Measurements from ENCODE around the gene EIF5A. TPM values are rescaled to one million over a fixed set of nuclear protein-coding genes. Genes with fewer than 3 reads are reported as not detected.

EIF5A gene
- total RNA-seq, 2 experiments from 2014 or later: 1,619 to 1,670 TPM

DNA sequence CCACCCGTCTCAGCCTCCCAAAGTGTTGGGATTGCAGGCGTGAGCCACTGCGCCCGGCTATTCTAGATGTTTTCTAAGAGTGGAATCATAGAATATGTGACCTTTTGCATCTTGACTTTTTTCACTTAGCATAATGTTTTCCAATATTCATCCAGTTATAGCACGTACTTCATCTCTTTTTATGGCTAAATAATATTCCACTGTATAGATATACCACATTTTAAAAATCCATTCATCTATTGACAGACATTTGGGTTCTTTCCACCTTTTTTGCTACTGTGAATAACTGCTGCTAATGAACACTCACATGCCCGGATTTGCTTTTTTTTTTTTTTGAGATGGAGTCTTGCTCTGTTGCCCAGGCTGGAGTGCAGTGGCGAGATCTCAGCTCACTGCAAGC is 3.2 kb upstream of the EIF5A start:
- ChIA-PET POLR2A (no interaction called here), CTCF (interaction anchor here (1.0 to 1.2 kb wide), 2 partner anchors 24 to 37 kb away, joined by 3 read pairs; no protein-coding TSS in a partner anchor)

GRCh38 chr17:7307686-7308624 is 527 bp downstream of the EIF5A start:
- ChIA-PET CTCF (no interaction called here), POLR2A (interaction anchor here (0.5 to 2.0 kb wide), 9 partner anchors 22 to 940 kb away, joined by 3 to 12 read pairs (median 5); partner anchors contain the start of genes ACADVL, ACAP1, CTC1 and CTDNEP1)

- CTCF ChIA-PET: interaction anchor here (0.6 to 1.1 kb wide), 2 partner anchors 10 to 13 kb away, joined by 3 to 4 read pairs; no protein-coding TSS in a partner anchor
- POLR2A ChIA-PET: interaction anchor here (0.5 to 2.0 kb wide), 12 partner anchors 21 to 939 kb away, joined by 3 to 12 read pairs (median 4); partner anchors contain the start of genes ACADVL, ACAP1, CTC1 and CTDNEP1
These were observed 1.4 kb downstream of the EIF5A start for GRCh38 chr17:7308625-7309433.

- ChIA-PET CTCF (interaction anchor here (1.1 kb wide), 1 partner anchor 12 kb away, joined by 3 read pairs; no protein-coding TSS in a partner anchor), POLR2A (interaction anchor here (0.5 to 2.0 kb wide), 7 partner anchors 20 to 267 kb away, joined by 3 to 12 read pairs (median 3); partner anchors contain the start of gene ACAP1)
These were observed 2.2 kb downstream of the EIF5A start for GRCh38 chr17:7309628-7310027.

DNA sequence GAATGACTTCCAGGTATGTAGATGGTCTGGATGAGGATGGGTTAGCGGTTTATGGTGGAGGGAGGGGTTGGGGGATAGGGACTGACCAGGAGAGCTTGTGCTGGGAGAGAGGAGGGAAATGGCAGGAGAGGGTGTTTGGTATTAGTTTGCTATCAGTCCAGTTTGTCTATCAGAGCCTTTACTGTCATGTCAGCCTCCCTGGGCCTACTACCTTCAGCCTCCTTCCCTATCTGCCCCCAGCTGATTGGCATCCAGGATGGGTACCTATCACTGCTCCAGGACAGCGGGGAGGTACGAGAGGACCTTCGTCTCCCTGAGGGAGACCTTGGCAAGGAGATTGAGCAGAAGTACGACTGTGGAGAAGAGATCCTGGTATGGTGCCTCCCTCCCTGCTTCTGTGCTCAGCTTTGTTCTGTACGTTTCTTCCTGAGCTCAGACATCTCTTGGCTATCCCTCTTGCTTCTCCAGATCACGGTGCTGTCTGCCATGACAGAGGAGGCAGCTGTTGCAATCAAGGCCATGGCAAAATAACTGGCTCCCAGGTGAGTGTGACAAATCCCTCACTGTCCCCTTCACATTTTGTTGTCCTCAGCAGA is 3.8 kb downstream of the EIF5A start:
- CTCF ChIA-PET: interaction anchor here (1.0 kb wide), 1 partner anchor 26 kb away, joined by 4 read pairs; no protein-coding TSS in a partner anchor
- POLR2A ChIA-PET: interaction anchor here (0.6 kb wide), 1 partner anchor 93 kb away, joined by 4 read pairs; the partner anchor contains the start of gene TMEM256

DNA sequence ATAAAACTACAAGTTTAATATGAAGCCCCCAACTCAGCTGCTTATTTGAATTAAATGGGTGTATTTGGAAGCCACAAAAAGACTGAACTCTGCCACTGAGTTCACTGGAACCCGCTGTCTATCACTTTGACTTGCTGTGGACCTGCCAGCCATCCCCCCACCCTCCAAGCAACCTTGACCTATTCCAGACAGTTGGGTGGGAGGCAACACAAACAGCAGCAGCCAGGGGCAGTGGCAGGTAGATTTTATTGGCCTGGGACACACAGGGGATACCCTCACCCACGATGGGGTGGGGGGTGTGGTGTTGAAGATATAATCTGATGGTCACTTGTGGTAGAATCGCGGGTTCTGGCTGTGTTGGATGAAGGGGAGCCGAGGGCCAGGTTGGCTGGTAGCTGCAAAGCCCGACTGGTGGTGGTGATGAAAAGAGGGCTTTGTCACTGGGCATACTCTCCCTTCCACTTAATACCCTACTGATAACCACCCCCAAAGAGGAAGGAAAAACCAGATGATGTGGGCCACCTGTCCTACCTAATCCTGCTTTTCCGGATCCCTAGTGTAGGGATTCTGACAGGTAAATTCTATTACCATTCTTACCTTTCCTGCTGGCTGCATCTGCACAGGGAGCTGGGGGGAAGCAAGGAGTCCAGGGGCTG is 5.1 kb downstream of the EIF5A start:
- POLR2A ChIA-PET: interaction anchor here (0.8 to 2.2 kb wide), 3 partner anchors 17 to 92 kb away, joined by 3 to 13 read pairs (median 6); partner anchors contain the start of gene NEURL4
- CTCF ChIA-PET: interaction anchor here (0.6 to 2.5 kb wide), 5 partner anchors 12 to 380 kb away, joined by 4 to 8 read pairs (median 5); partner anchors contain the start of gene NEURL4

DNA sequence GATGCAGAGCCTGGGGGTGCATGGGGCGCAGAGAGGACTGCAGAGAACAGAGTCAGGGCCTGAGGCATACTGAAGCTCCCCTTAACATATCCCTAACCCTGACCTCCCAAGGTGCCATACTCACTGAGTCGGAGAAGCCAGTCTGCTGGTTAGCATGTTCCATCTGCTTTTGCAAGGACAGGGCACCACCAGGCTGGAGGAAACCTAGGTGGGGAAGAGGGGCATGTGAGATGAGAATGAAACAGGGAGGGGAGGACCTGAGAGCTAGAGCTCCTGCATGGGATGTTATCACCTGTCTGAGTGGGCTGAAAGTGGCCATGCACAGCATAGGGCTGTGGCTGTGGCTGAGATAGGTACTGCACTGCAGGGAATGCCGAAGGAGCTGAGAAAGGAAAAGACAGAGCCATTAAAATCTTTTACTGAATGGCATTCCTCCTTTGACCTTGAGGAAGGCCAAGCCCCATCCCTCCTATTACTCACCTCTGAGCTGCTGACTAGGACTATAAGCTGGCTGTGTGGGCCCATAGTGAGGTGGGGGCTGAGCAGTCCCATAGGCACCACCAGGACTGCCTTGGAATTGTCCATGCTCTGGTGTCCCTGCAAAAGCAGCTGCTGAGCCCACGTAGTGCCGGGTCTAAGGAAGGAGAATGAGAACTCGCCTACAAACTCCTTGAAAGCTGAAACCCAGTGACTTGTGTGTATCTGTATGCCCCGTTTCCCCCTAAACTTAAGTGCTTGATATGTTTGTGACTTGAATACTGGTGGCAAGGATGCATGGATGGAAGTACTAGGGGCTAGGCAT is 5.9 kb downstream of the EIF5A start:
- POLR2A ChIA-PET: interaction anchor here (0.6 to 2.2 kb wide), 7 partner anchors 12 to 167 kb away, joined by 3 to 13 read pairs (median 6); partner anchors contain the start of gene NEURL4
- CTCF ChIA-PET: interaction anchor here (0.6 to 2.5 kb wide), 6 partner anchors 12 to 379 kb away, joined by 4 to 8 read pairs (median 5); partner anchors contain the start of genes NEURL4 and SLC2A4

- POLR2A ChIA-PET: interaction anchor here (0.6 to 2.2 kb wide), 6 partner anchors 11 to 260 kb away, joined by 3 to 13 read pairs (median 6); partner anchors contain the start of gene NEURL4
These were observed 6.7 kb downstream of the EIF5A start for GRCh38 chr17:7313890-7314718.

DNA sequence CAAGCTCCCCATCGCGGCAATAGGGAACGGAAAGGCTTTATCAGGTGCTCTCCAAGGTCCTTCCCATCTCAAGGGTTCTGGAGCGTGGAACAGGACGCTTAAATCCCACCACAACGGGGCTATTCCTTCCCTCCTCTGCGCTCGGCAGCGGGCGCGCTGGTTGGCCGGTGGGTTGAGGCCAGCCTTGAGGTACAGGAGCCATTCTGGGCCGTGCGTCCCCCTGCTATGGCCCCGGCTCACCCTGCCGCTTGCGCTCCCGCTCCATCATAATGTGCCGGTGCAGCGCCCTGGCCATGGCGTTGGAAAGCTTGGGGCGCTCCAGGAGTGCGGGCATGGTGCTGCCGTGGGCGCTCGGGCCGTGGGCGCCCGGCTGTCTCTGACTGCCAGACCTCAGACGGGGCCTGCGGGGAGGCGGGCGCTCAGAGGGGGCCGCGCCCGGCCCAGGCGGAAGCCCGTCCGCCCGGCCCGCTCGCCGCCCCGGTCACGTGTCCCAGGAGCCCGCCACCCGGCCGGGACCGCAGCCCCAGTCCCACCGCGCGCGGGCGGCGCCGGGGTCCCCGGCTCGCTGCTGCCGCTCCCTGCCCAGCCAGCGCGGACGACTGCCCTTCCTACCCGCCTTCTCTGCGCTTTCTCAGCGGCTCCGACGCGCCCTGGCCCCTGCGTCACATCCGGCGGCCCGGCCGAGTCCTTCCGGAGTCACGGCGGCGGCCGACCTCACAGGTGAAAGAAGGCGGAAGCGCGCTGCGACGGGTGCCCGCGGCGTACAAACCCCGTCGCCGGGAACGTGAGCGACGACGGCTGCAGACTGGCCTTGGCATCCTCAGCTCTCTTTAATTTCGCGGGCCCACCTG is 7.5 kb downstream of the EIF5A start, which contains the start of gene GPS2:
GPS2 (minus strand) TSS at position 642 of the 851 bp plus-strand sequence; CDS start at position 334, 308 bp downstream.
- ChIA-PET POLR2A (interaction anchor here (0.6 to 2.2 kb wide), 5 partner anchors 15 to 259 kb away, joined by 3 to 13 read pairs (median 5); partner anchors contain the start of gene NEURL4), CTCF (interaction anchor here (0.9 to 3.3 kb wide), 6 partner anchors 10 to 33 kb away, joined by 3 to 9 read pairs (median 6); partner anchors contain the start of genes ACAP1 and NEURL4)

More at GRCh38 chr17:7313890-7314718, 6.7 kb downstream of the EIF5A start:
- CTCF ChIA-PET: interaction anchor here (0.8 to 3.3 kb wide), 9 partner anchors 11 to 34 kb away, joined by 3 to 9 read pairs (median 5); partner anchors contain the start of genes ACAP1, NEURL4 and SLC2A4

DNA sequence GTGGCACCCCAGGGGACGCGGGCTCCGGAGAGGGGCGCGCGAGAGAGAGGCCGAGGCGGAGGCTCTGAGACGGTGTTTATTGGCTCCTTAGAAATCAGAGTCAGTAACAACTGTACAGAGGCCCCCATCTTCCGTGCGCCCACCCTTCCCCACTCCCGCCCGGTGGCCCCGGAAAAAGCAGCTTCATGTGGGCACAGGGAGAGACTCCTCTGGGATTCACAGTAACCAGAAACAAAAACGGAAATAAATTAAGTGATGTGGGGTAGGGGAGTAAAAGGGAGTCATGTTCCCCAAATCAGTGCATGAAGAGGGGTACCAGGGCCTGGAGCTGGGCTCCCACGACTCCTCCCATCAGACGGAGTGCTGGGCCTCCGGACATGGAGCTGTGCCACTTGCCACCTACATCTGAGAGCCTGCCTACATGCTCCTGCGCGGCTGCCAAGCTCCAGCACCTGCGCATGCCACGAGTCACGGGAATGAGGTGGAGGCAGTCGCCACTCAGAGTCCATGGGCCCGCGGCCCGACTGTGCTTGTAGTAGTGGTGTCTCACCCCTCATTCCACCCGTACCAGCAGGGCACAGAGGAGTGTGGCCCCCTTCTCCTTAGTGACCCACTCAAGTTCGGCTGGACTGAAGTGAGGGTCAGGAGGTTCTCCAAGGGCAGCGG is 8.3 kb downstream of the EIF5A start:
- POLR2A ChIA-PET: interaction anchor here (0.6 to 1.5 kb wide), 2 partner anchors 14 to 34 kb away, joined by 4 to 5 read pairs; partner anchors contain the start of gene NEURL4

DNA sequence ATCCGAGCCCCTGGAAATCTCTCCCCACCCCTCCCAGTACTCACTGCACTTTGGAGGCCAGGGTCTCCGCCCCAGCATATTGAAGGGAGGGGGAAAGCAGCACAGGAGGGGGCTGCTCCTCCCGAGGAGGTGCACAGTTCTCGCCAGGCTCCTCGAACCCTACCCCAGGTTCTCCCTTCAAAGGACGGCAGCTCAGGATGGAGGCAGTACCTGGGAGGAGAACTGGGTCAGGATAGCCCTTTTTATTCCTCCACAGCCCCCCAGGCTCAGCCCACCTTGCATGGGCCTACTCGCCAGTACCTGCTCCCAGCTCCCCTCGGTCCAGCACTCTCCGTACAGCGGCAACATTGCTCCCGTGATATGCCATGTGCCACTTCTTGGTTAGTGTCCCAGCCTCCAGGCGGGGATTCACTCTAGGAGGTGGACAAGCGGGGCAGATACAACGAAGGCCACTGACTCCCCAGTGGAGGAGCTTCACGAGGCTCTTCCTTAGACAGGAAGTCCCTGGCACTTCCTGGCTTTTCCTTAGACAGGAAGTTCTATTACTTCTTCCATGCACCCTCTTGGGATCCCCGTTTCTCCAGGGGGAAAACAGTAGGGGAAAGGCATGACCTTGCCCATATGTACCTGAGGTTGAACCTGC is 9.9 kb downstream of the EIF5A start:
- ChIA-PET CTCF (interaction anchor here (1.1 to 3.3 kb wide), 2 partner anchors 12 to 35 kb away, joined by 4 to 9 read pairs; partner anchors contain the start of gene NEURL4), POLR2A (interaction anchor here (1.2 kb wide), 1 partner anchor 12 kb away, joined by 4 read pairs; the partner anchor contains the start of gene NEURL4)

More for the DNA sequence above, 8.3 kb downstream of the EIF5A start:
- CTCF ChIA-PET: interaction anchor here (1.8 to 3.3 kb wide), 3 partner anchors 14 to 33 kb away, joined by 4 to 9 read pairs (median 7); partner anchors contain the start of genes ACAP1 and NEURL4

DNA sequence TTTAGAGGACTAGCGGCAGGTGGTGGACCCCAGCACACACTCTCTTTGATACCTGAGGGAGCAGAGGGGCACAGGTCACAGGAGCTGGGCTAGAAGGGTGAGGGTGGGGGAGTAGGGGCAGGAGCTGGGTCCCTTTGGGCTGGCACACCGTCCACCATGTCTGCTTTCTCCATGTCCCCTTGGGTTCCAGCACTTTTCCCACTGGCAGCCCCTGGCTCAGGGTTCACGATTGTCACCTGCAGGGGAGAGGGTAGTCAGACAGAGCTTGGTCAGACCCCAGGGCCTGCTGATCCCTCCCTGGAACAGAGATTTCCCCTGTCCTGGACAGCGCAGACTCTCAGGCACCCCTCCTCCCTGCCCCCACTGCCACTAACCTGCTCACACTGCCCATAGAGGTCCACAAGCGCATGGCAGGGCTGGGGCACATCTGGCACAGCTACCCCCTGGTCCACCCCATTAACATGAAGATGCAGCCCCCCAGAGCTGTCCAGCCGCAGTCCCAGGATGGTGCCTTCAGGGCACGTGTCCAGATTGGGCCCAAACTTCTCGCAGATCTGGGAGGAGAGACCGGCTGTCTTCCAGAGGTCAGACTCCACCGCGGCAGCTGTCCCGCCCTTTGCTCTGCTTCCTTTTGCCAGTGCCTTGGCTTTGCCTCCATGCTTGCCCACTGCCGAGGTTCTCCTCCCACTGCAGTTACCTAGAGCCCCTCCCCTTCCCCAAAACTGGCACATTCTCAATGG is 10.9 kb downstream of the EIF5A start:
- POLR2A ChIA-PET: interaction anchor here (0.5 to 1.2 kb wide), 3 partner anchors 11 to 24 kb away, joined by 3 to 7 read pairs (median 4); partner anchors contain the start of gene NEURL4

GRCh38 chr17:7321466-7321865 is 14.0 kb downstream of the EIF5A start:
- CTCF ChIA-PET: interaction anchor here (0.6 to 1.4 kb wide), 3 partner anchors 12 to 24 kb away, joined by 3 to 4 read pairs (median 3); partner anchors contain the start of gene ACAP1

More for the DNA sequence above, 10.9 kb downstream of the EIF5A start:
- CTCF ChIA-PET: interaction anchor here (0.5 to 1.1 kb wide), 2 partner anchors 34 to 133 kb away, joined by 4 read pairs; no protein-coding TSS in a partner anchor

More at GRCh38 chr17:7321466-7321865, 14.0 kb downstream of the EIF5A start:
- POLR2A ChIA-PET: no interaction called here
